DMS 273 (cell line): Measurements from ENCODE around the gene FAT2.
A peak's percentile ranks its signal among the peaks of the same experiment; 100 is the strongest.
"Not testable (repeated sequence)": the region's sequence is repeated elsewhere in the genome, so short reads cannot be mapped to it uniquely, and the experiment has no call there.

Experiments
- DNase-seq: peaks from one replicate; lab custom pipeline; 2025; ENCODE audit not compliant: unreplicated experiment; lab: John Stamatoyannopoulos, UW

FAT2 gene

GRCh38 chr5:151581812-151582583 is 9.1 kb downstream of the FAT2 start:
- peak; percentile 83 for DNase-seq

- peak; percentile 35 for DNase-seq
Measured at GRCh38 chr5:151581347-151581746, 9.8 kb downstream of the FAT2 start.

- DNase-seq: peak; percentile 35
Measured at GRCh38 chr5:151580858-151581257, 10.3 kb downstream of the FAT2 start.

GRCh38 chr5:151580239-151580638 is 10.9 kb downstream of the FAT2 start:
- DNase-seq: peak; percentile 64

- DNase-seq: not testable (repeated sequence)
Measured at GRCh38 chr5:151579146-151579545, 12.0 kb downstream of the FAT2 start.

GRCh38 chr5:151578326-151579025 is 12.7 kb downstream of the FAT2 start:
- no peak for DNase-seq

- DNase-seq: no peak
Measured at GRCh38 chr5:151577566-151577965, 13.6 kb downstream of the FAT2 start.

GRCh38 chr5:151574444-151574996 is 16.6 kb downstream of the FAT2 start:
- DNase-seq: no peak

GRCh38 chr5:151572657-151573368 is 18.3 kb downstream of the FAT2 start:
- no peak for DNase-seq

- no peak for DNase-seq
Measured at GRCh38 chr5:151571270-151572173, 19.6 kb downstream of the FAT2 start.

GRCh38 chr5:151570512-151571269 is 20.4 kb downstream of the FAT2 start:
- DNase-seq: peak; percentile 9

- DNase-seq: no peak
Measured at GRCh38 chr5:151570058-151570457, 21.1 kb downstream of the FAT2 start.

- no peak for DNase-seq
Measured at GRCh38 chr5:151569132-151570046, 21.7 kb downstream of the FAT2 start.

- no peak for DNase-seq
Measured at GRCh38 chr5:151568036-151568435, 23.1 kb downstream of the FAT2 start.

- DNase-seq: no peak
Measured at GRCh38 chr5:151565971-151566370, 25.2 kb downstream of the FAT2 start.

GRCh38 chr5:151562019-151562707 is 29.0 kb downstream of the FAT2 start:
- no peak for DNase-seq

- no peak for DNase-seq
Measured at GRCh38 chr5:151557951-151558350, 33.2 kb downstream of the FAT2 start.

GRCh38 chr5:151557466-151557865 is 33.7 kb downstream of the FAT2 start:
- no peak for DNase-seq
